Activated CD8-positive, alpha-beta T cell treated with anti-CD3 and anti-CD28 coated beads, Interleukin-2, amount 10 ng/mL, durations not matched to agents 7 days and 5 days (primary cell): Measurements from ENCODE around the gene NLGN4Y. TPM values are rescaled to one million over a fixed set of nuclear protein-coding genes. Genes with fewer than 3 reads are reported as not detected.

Source experiments
- ATAC-seq: fragments of 150-1000 bp; cut with Tn5 transposase; one replicate; pipeline ENCODE4 v1.10.0; 2021; ENCODE audit warnings: moderate library complexity
- CTCF ChIA-PET: fragments of 350-600 bp; sonication (Branson Sonifier 250); formaldehyde crosslinking; loops from one replicate; lab custom pipeline; 2021; ENCODE audit warnings: antibody characterized with exemption; lab: Charles Lee
- POLR2A ChIA-PET: fragments of 350-600 bp; sonication (Branson Sonifier 250); formaldehyde crosslinking; loops from one replicate; lab custom pipeline; 2021; ENCODE audit warnings: antibody characterized with exemption; lab: Charles Lee
- DNase-seq: peaks from one replicate; pipeline ENCODE4 v3.0.0-alpha.2; 2020
- H3K27ac Mint-ChIP-seq: one replicate; pipeline ENCODE4 v1.8.0; 2021; ENCODE audit warnings: mild to moderate bottlenecking, mixed read lengths
- H3K27me3 Mint-ChIP-seq: one replicate; pipeline ENCODE4 v1.8.0; 2021; ENCODE audit warnings: low read depth, mixed read lengths
- H3K36me3 Mint-ChIP-seq: one replicate; pipeline ENCODE4 v1.8.0; 2021; ENCODE audit warnings: low read depth, mixed read lengths
- H3K4me1 Mint-ChIP-seq: one replicate; pipeline ENCODE4 v1.8.0; 2021; ENCODE audit warnings: low read depth, mixed read lengths
- H3K4me3 Mint-ChIP-seq: one replicate; pipeline ENCODE4 v1.8.0; 2021; ENCODE audit warnings: mild to moderate bottlenecking, mixed read lengths
- H3K9me3 Mint-ChIP-seq: one replicate; pipeline ENCODE4 v1.8.0; 2022; ENCODE audit warnings: mixed read lengths; ENCODE audit not compliant: insufficient read depth
- total RNA-seq, 2 experiments: library from RNA; stranded (reverse); gene quantifications; one replicate each; pipeline ENCODE4 v1.2.3, GENCODE V29; 2021

The NLGN4Y gene
- total RNA-seq, result under 1 TPM in 1 of 2 experiments, not detected in 1; 0.05 TPM

- no peak for ATAC-seq
- Mint-ChIP-seq H3K4me1 (peaks cover 2% of the 10 kb centered on the region), H3K27ac (no peak within 1 kb of the TSS), H3K9me3 (no peaks in the 10 kb centered on the region), H3K27me3 (peaks cover 18% of the 10 kb centered on the region), H3K4me3 (peak within 1 kb of the TSS; percentile 22), H3K36me3 (no peaks in the 10 kb centered on the region)
- DNase-seq, result no peak
- CTCF ChIA-PET, result no interaction called here
- POLR2A ChIA-PET, result no interaction called here
These were observed at the start of gene NLGN4Y for GRCh38 chrY:14524272-14525231. NLGN4Y (plus strand) TSS chrY:14524529; CDS start chrY:14622120, 97,591 bp downstream.

GRCh38 chrY:14485935-14486334, 38.4 kb upstream of the NLGN4Y start:
- H3K9me3 Mint-ChIP-seq, result no peaks in the 10 kb centered on the region
- ChIA-PET POLR2A (no interaction called here), CTCF (no interaction called here)
- H3K27me3 Mint-ChIP-seq, result no peaks in the 10 kb centered on the region
- no peak for DNase-seq
- ATAC-seq, result no peak
- H3K36me3 Mint-ChIP-seq, result no peaks in the 10 kb centered on the region
- H3K4me3 Mint-ChIP-seq, result no peak overlapping the region
- H3K27ac Mint-ChIP-seq, result no peak overlapping the region
- H3K4me1 Mint-ChIP-seq, result no peaks in the 10 kb centered on the region

- DNase-seq, result no peak
- no peak for ATAC-seq
- no peaks in the 10 kb centered on the region for H3K4me1 Mint-ChIP-seq
- ChIA-PET POLR2A (no interaction called here), CTCF (no interaction called here)
- H3K36me3 Mint-ChIP-seq, result no peaks in the 10 kb centered on the region
- no peak overlapping the region for H3K27ac Mint-ChIP-seq
- H3K9me3 Mint-ChIP-seq, result no peaks in the 10 kb centered on the region
- no peaks in the 10 kb centered on the region for H3K27me3 Mint-ChIP-seq
- H3K4me3 Mint-ChIP-seq, result no peak overlapping the region
These were observed 34.1 kb upstream of the NLGN4Y start for GRCh38 chrY:14490226-14490625.

GRCh38 chrY:14498071-14498470, 26.3 kb upstream of the NLGN4Y start:
- ATAC-seq (no peak), DNase-seq (no peak)
- Mint-ChIP-seq H3K36me3 (no peaks in the 10 kb centered on the region), H3K9me3 (no peaks in the 10 kb centered on the region), H3K4me3 (no peak overlapping the region), H3K27me3 (no peaks in the 10 kb centered on the region), H3K27ac (no peak overlapping the region), H3K4me1 (no peaks in the 10 kb centered on the region)
- ChIA-PET POLR2A (no interaction called here), CTCF (no interaction called here)

- DNase-seq (no peak), ATAC-seq (no peak)
- no peaks in the 10 kb centered on the region for H3K4me1 Mint-ChIP-seq
- POLR2A ChIA-PET, result no interaction called here
- CTCF ChIA-PET, result no interaction called here
- no peaks in the 10 kb centered on the region for H3K9me3 Mint-ChIP-seq
- no peaks in the 10 kb centered on the region for H3K27me3 Mint-ChIP-seq
- H3K36me3 Mint-ChIP-seq, result no peaks in the 10 kb centered on the region
- no peak overlapping the region for H3K27ac Mint-ChIP-seq
- H3K4me3 Mint-ChIP-seq, result no peak overlapping the region
These were observed 19.7 kb upstream of the NLGN4Y start for GRCh38 chrY:14504592-14504991.

GRCh38 chrY:14522379-14522950, 1.9 kb upstream of the NLGN4Y start:
- ATAC-seq (no peak), DNase-seq (no peak)
- POLR2A ChIA-PET, result no interaction called here
- no peak overlapping the region for H3K4me3 Mint-ChIP-seq
- no peaks in the 10 kb centered on the region for H3K36me3 Mint-ChIP-seq
- H3K27me3 Mint-ChIP-seq, result peaks cover 18% of the 10 kb centered on the region
- no peaks in the 10 kb centered on the region for H3K9me3 Mint-ChIP-seq
- no peak overlapping the region for H3K27ac Mint-ChIP-seq
- peaks cover 2% of the 10 kb centered on the region for H3K4me1 Mint-ChIP-seq
- CTCF ChIA-PET, result no interaction called here

GRCh38 chrY:14523491-14524271, 648 bp upstream of the NLGN4Y start:
- no peaks in the 10 kb centered on the region for H3K36me3 Mint-ChIP-seq
- ChIA-PET CTCF (no interaction called here), POLR2A (no interaction called here)
- DNase-seq (no peak), ATAC-seq (no peak)
- no peak overlapping the region for H3K27ac Mint-ChIP-seq
- no peak overlapping the region for H3K4me3 Mint-ChIP-seq
- no peaks in the 10 kb centered on the region for H3K9me3 Mint-ChIP-seq
- peaks cover 18% of the 10 kb centered on the region for H3K27me3 Mint-ChIP-seq
- peaks cover 2% of the 10 kb centered on the region for H3K4me1 Mint-ChIP-seq

GRCh38 chrY:14525315-14525714, 986 bp downstream of the NLGN4Y start:
- POLR2A ChIA-PET, result no interaction called here
- DNase-seq (no peak), ATAC-seq (no peak)
- H3K4me1 Mint-ChIP-seq, result peaks cover 2% of the 10 kb centered on the region
- H3K9me3 Mint-ChIP-seq, result no peaks in the 10 kb centered on the region
- no peaks in the 10 kb centered on the region for H3K36me3 Mint-ChIP-seq
- H3K4me3 Mint-ChIP-seq, result no peak overlapping the region
- CTCF ChIA-PET, result no interaction called here
- H3K27me3 Mint-ChIP-seq, result peaks cover 18% of the 10 kb centered on the region
- H3K27ac Mint-ChIP-seq, result no peak overlapping the region

- no peaks in the 10 kb centered on the region for H3K36me3 Mint-ChIP-seq
- no peak for DNase-seq
- no peaks in the 10 kb centered on the region for H3K9me3 Mint-ChIP-seq
- peaks cover 7% of the 10 kb centered on the region for H3K27me3 Mint-ChIP-seq
- H3K4me3 Mint-ChIP-seq, result no peak overlapping the region
- peaks cover 2% of the 10 kb centered on the region for H3K4me1 Mint-ChIP-seq
- ChIA-PET POLR2A (no interaction called here), CTCF (no interaction called here)
- no peak overlapping the region for H3K27ac Mint-ChIP-seq
- no peak for ATAC-seq
These were observed 4.0 kb downstream of the NLGN4Y start for GRCh38 chrY:14528361-14528760.

- H3K27me3 Mint-ChIP-seq, result no peaks in the 10 kb centered on the region
These were observed 12.4 kb downstream of the NLGN4Y start for GRCh38 chrY:14536703-14537102.

GRCh38 chrY:14543506-14543905, 19.2 kb downstream of the NLGN4Y start:
- Mint-ChIP-seq H3K27ac (no peak overlapping the region), H3K9me3 (no peaks in the 10 kb centered on the region), H3K4me1 (no peaks in the 10 kb centered on the region), H3K27me3 (no peaks in the 10 kb centered on the region), H3K4me3 (no peak overlapping the region), H3K36me3 (no peaks in the 10 kb centered on the region)
- DNase-seq (no peak), ATAC-seq (no peak)
- ChIA-PET CTCF (no interaction called here), POLR2A (no interaction called here)

More at GRCh38 chrY:14536703-14537102, 12.4 kb downstream of the NLGN4Y start:
- DNase-seq (no peak), ATAC-seq (no peak)
- Mint-ChIP-seq H3K9me3 (no peaks in the 10 kb centered on the region), H3K36me3 (no peaks in the 10 kb centered on the region), H3K4me1 (no peaks in the 10 kb centered on the region), H3K4me3 (no peak overlapping the region), H3K27ac (no peak overlapping the region)
- ChIA-PET CTCF (no interaction called here), POLR2A (no interaction called here)

GRCh38 chrY:14581294-14581693, 57.0 kb downstream of the NLGN4Y start:
- ATAC-seq (no peak), DNase-seq (no peak)
- no peaks in the 10 kb centered on the region for H3K27me3 Mint-ChIP-seq
- CTCF ChIA-PET, result no interaction called here
- H3K4me1 Mint-ChIP-seq, result no peaks in the 10 kb centered on the region
- H3K27ac Mint-ChIP-seq, result no peak overlapping the region
- no peaks in the 10 kb centered on the region for H3K9me3 Mint-ChIP-seq
- no peaks in the 10 kb centered on the region for H3K36me3 Mint-ChIP-seq
- no peak overlapping the region for H3K4me3 Mint-ChIP-seq
- POLR2A ChIA-PET, result no interaction called here
